Type B pancreatic cell (in vitro differentiated cells): ENCODE measurements around the gene MGRN1. TPM values are rescaled to one million over a fixed set of nuclear protein-coding genes. Genes with fewer than 3 reads are reported as not detected.

ENCODE experiments used
- DNase-seq: peaks from one replicate; pipeline ENCODE4 v3.0.0; 2021; ENCODE audit warnings: mixed read lengths; ENCODE audit not compliant: unreplicated experiment; ENCODE audit errors: extremely low spot score
- H3K27ac Mint-ChIP-seq: 2 replicates; pipeline ENCODE4 v1.8.0; 2021; ENCODE audit warnings: mild to moderate bottlenecking, mixed read lengths
- H3K27me3 Mint-ChIP-seq: 2 replicates; pipeline ENCODE4 v1.8.0; 2021; ENCODE audit warnings: mixed read lengths
- H3K36me3 Mint-ChIP-seq: 2 replicates; pipeline ENCODE4 v1.8.0; 2021; ENCODE audit warnings: mixed read lengths
- H3K4me1 Mint-ChIP-seq: one replicate; pipeline ENCODE4 v1.8.0; 2021; ENCODE audit warnings: mixed read lengths; ENCODE audit not compliant: unreplicated experiment
- H3K4me3 Mint-ChIP-seq: 2 replicates; pipeline ENCODE4 v1.8.0; 2021; ENCODE audit warnings: mild to moderate bottlenecking, mixed read lengths
- H3K9me3 Mint-ChIP-seq: 2 replicates; pipeline ENCODE4 v1.8.0; 2021; ENCODE audit warnings: mixed read lengths
- total RNA-seq: library from RNA; stranded (reverse); gene quantifications from 2 replicates; pipeline ENCODE4 v1.2.1, GENCODE V29; 2021; ENCODE audit warnings: low replicate concordance
- TF ChIP-seq, protein P1 (sequence below): fragments of 200-600 bp; sonication (generic); conservative IDR thresholded peaks from 2 replicates; pipeline ENCODE4 v1.5.0; 2021; ENCODE audit warnings: antibody characterized with exemption, mild to moderate bottlenecking

MGRN1 gene
- total RNA-seq, 1 donor from 2014 or later, result 88.6 TPM

DNA sequence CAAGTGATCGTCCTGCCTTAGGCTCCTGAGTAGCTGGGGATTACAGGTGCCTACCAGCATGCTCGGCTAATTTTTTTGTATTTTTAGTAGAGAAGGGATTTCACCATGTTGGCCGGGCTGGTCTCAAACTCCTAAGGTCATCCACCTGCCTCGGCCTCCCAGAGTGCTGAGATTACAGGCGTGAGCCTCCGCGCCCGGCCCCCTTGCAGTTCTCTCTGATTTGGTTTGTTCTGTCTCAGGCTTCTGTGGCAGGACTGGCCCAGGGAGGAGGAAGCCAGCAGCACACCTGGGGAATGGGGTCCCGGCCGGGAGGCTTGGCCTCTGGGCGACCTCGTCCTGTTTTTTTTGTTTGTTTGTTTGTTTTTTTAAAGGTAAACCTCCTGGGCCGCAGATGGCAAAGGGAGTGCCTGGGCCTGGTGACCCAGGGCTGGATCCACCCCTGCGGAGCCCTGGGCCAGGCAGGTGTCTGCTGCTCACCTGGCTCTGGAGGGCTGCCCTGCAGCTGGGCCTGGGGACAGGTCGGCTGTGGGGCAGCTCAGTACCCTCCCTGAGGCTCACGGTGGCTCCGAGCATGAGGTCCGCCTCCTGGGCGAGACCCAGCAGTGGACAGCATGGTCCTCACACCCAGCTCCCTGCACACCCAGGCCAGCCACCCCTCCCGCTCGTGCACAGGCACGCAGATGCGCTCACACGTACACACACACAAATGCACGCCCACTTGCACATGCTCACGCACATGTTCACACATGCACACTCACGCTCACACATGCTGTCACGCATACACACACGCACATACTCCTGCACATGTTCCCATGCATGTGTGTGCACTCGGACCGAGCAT, 65.5 kb downstream of the MGRN1 start:
- no peaks in the 10 kb centered on the region for H3K27me3 Mint-ChIP-seq
- no peaks in the 10 kb centered on the region for H3K9me3 Mint-ChIP-seq
- no peak for DNase-seq
- no peaks in the 10 kb centered on the region for H3K36me3 Mint-ChIP-seq
- TF ChIP-seq, protein P1, sequence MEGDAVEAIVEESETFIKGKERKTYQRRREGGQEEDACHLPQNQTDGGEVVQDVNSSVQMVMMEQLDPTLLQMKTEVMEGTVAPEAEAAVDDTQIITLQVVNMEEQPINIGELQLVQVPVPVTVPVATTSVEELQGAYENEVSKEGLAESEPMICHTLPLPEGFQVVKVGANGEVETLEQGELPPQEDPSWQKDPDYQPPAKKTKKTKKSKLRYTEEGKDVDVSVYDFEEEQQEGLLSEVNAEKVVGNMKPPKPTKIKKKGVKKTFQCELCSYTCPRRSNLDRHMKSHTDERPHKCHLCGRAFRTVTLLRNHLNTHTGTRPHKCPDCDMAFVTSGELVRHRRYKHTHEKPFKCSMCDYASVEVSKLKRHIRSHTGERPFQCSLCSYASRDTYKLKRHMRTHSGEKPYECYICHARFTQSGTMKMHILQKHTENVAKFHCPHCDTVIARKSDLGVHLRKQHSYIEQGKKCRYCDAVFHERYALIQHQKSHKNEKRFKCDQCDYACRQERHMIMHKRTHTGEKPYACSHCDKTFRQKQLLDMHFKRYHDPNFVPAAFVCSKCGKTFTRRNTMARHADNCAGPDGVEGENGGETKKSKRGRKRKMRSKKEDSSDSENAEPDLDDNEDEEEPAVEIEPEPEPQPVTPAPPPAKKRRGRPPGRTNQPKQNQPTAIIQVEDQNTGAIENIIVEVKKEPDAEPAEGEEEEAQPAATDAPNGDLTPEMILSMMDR, result no peak
- no peak overlapping the region for H3K4me3 Mint-ChIP-seq
- H3K27ac Mint-ChIP-seq, result no peak overlapping the region
- no peaks in the 10 kb centered on the region for H3K4me1 Mint-ChIP-seq

DNA sequence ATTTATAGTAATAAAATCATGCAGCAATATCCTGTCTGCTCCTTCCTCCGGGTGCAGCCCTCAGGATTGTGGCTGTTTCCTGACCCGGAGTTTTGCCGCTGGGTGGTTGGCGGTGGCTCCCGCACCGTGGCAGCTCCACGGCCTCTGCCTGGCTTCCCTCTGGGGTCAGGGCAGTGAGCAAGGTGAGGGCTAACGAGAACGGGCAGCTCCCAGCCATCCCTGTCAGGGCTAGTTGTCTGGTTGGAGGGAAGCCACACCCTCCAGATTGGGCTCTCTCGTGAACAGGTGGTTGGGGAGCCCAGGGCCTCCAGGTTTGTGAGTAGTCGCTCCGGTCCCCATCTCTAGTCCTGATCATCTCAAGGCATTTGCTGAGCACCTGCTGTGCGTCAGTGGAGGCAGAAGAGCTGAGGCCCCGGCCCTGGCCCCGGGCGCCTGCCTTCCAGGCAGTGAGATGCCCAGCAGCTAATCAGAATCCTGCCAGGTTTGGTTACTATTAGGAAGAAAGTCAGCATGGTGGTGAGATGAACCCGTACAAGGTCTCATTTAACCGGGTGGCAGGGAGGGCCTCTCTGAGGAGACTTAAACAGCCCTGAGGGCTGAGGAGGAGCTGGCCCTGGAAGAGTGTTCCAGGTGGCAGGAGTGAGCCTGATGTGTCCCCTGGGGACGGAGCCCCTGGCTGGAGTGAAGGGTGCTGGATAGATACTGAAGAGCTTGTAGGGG, 66.5 kb downstream of the MGRN1 start:
- H3K4me3 Mint-ChIP-seq, result peak overlapping the region; percentile 66
- H3K27me3 Mint-ChIP-seq, result no peaks in the 10 kb centered on the region
- no peaks in the 10 kb centered on the region for H3K36me3 Mint-ChIP-seq
- peak overlapping the region; percentile 62 for H3K27ac Mint-ChIP-seq
- no peak for DNase-seq
- no peaks in the 10 kb centered on the region for H3K9me3 Mint-ChIP-seq
- TF ChIP-seq, protein P1, result no peak
- H3K4me1 Mint-ChIP-seq, result no peaks in the 10 kb centered on the region

DNA sequence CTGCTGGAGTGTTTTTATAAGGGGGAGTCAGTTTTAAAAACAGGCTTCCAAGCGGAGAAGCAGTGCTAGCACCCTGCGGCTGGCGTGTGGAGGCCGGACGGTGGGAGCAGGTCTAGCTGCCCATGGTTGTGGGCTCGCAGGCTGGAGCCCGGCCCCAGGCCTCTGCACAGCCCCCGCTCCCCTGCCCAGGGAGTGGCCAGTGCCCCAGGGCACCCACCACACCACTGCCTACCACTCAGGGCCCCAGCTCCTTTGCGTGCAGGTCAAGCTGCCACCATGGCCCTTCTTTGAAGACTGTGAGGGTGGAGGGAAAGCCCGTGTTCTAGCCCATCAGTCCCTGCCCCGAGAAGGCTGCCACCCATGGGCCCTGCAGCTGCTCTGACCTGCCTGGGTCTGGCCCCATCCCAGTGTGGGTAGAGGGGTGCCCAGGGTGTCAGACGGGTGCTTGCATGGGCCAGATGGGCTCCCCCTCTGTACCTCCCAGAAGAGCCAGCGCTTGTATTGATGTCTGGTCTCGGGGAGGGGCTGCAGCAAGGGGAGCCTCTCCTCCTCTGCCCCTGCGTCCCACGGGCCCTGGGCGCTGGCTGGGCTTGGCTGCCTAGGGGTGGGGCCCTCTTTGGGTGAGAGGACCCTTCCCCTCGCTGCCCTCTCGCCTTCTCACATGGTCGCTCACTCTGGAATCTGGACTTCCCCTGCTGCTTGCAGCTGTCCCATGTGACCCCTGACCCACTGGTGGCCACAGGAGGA, 67.2 kb downstream of the MGRN1 start:
- Mint-ChIP-seq H3K9me3 (no peaks in the 10 kb centered on the region), H3K27ac (peak overlapping the region; percentile 62), H3K4me1 (no peaks in the 10 kb centered on the region), H3K27me3 (no peaks in the 10 kb centered on the region), H3K36me3 (no peaks in the 10 kb centered on the region), H3K4me3 (peak overlapping the region; percentile 66)
- TF ChIP-seq, protein P1, result no peak
- no peak for DNase-seq

DNA sequence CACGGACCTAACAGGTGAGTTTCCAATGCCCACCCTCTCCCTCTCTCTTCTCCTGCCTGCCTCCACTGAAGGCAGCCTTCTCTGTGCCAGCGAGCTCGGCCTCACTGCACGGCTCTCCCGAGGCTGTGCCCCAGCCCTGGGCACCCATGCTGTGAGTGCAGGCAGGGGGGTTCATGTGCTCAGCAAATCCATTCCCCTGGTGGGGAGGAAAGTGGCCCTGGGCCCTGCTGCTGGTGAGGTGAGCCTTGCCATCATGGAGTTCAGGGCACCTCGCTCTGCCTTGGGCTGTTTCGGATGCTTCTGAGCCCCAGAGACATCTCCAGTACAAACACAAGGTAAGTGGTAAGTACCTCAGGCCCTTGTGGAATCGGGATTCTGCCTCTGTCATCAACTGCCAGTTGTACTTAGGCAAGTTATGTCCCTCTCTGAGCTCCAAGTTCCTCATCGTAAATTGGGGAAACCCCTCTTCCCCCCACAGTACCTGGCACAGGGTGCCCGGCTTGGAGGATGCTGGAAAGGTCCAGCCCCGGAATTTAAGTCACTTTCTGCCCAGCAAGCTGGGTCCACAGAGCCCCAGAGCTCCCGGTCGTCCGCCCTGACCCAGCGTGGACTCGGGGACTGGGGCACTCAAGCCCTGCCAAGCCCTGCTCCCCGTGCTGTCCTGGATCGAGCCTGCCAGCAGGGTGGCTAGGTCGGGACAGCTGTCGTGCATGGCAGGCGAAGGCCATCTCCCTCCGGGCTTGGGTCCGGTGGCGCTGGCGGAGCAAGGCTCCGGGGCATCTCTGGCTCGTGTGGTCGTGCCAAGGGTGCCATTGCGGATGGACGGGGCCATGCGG, 68.1 kb downstream of the MGRN1 start:
- H3K4me1 Mint-ChIP-seq, result no peaks in the 10 kb centered on the region
- H3K27me3 Mint-ChIP-seq, result no peaks in the 10 kb centered on the region
- H3K36me3 Mint-ChIP-seq, result no peaks in the 10 kb centered on the region
- no peaks in the 10 kb centered on the region for H3K9me3 Mint-ChIP-seq
- peak overlapping the region; percentile 61 for H3K27ac Mint-ChIP-seq
- no peak for DNase-seq
- TF ChIP-seq, protein P1, result no peak
- peak overlapping the region; percentile 85 for H3K4me3 Mint-ChIP-seq
